Left ventricle myocardium inferior (tissue), 1 donor: Measurements from ENCODE around the gene TWIST1. TPM values are rescaled to one million over a fixed set of nuclear protein-coding genes. Genes with fewer than 3 reads are reported as not detected.

ENCODE experiments used
- DNase-seq: peaks from one replicate; pipeline ENCODE4 v3.0.0-alpha.2; 2020
- H3K27ac ChIP-seq: fragments of 200-600 bp; replicated peaks from 2 replicates; pipeline ENCODE4 v1.8.0; 2021
- H3K27me3 ChIP-seq: fragments of 200-600 bp; 2 replicates; pipeline ENCODE4 v1.8.0; 2021; ENCODE audit warnings: low read depth
- H3K36me3 ChIP-seq: fragments of 200-600 bp; 2 replicates; pipeline ENCODE4 v1.8.0; 2021
- H3K4me1 ChIP-seq: fragments of 200-600 bp; 2 replicates; pipeline ENCODE4 v1.8.0; 2021
- H3K4me3 ChIP-seq: fragments of 200-600 bp; 2 replicates; pipeline ENCODE4 v1.8.0; 2021; ENCODE audit warnings: mild to moderate bottlenecking, moderate library complexity
- H3K9me3 ChIP-seq: fragments of 200-600 bp; replicated peaks from 2 replicates; pipeline ENCODE4 v1.8.0; 2021
- intact Hi-C: fragments of 100-400 bp; cut with micrococcal nuclease; formaldehyde crosslinking; loops from one replicate; pipeline ENCODE4 v1.11.0; 2022
- total RNA-seq: library from RNA; stranded (reverse); fragmentation: NEBNext Ultra II Directional; extraction: Animal tissue kit (Norgen Biotek cat#: 25700); gene quantifications from one replicate; pipeline ENCODE4 v1.2.1, GENCODE V29; 2021
- TF ChIP-seq, protein P1 (sequence below): fragments of 200-600 bp; IDR thresholded peaks from 2 replicates; pipeline ENCODE4 v1.8.0; 2021; ENCODE audit warnings: antibody characterized with exemption, mild to moderate bottlenecking, borderline replicate concordance
- donor health status: DM: no; HTN: yes; CAD: no; lungs with severe emphysema.

The TWIST1 gene
- total RNA-seq, 1 donor from 2014 or later = 1.3 TPM

GRCh38 chr7:19090526-19090925, 26.9 kb downstream of the TWIST1 start:
- no peaks in the 10 kb centered on the region for H3K36me3 ChIP-seq
- H3K4me3 ChIP-seq = no peak overlapping the region
- DNase-seq = no peak
- no peaks in the 10 kb centered on the region for H3K4me1 ChIP-seq
- H3K9me3 ChIP-seq = peaks cover 13% of the 10 kb centered on the region
- no peak overlapping the region for H3K27ac ChIP-seq
- intact Hi-C loops = no loop called here
- TF ChIP-seq, protein P1, sequence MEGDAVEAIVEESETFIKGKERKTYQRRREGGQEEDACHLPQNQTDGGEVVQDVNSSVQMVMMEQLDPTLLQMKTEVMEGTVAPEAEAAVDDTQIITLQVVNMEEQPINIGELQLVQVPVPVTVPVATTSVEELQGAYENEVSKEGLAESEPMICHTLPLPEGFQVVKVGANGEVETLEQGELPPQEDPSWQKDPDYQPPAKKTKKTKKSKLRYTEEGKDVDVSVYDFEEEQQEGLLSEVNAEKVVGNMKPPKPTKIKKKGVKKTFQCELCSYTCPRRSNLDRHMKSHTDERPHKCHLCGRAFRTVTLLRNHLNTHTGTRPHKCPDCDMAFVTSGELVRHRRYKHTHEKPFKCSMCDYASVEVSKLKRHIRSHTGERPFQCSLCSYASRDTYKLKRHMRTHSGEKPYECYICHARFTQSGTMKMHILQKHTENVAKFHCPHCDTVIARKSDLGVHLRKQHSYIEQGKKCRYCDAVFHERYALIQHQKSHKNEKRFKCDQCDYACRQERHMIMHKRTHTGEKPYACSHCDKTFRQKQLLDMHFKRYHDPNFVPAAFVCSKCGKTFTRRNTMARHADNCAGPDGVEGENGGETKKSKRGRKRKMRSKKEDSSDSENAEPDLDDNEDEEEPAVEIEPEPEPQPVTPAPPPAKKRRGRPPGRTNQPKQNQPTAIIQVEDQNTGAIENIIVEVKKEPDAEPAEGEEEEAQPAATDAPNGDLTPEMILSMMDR = no peak
- H3K27me3 ChIP-seq = peaks cover 4% of the 10 kb centered on the region

DNA sequence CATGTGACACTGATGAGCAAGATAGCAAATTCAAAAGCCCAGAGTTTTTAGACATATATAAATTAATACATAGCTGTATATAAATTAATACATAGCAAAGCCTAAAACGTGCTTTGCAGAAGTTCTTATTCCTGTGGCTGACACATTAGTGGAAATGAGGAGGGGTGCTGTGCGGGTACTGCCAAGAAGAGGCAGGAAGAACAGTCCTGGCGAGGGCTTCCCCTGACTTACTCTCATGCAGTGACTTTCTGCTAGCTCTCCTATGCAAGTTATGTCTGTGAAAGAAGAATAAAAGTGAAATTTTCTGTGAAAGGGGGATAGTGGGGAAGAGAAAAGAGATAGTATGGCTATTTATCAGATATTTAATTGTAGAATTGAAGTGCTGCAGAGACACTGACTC, 27.6 kb downstream of the TWIST1 start:
- TF ChIP-seq, protein P1 = no peak
- H3K36me3 ChIP-seq = no peaks in the 10 kb centered on the region
- H3K9me3 ChIP-seq = peaks cover 13% of the 10 kb centered on the region
- intact Hi-C loops = no loop called here
- no peak overlapping the region for H3K27ac ChIP-seq
- H3K4me3 ChIP-seq = no peak overlapping the region
- DNase-seq = no peak
- no peaks in the 10 kb centered on the region for H3K4me1 ChIP-seq
- H3K27me3 ChIP-seq = peaks cover 4% of the 10 kb centered on the region

GRCh38 chr7:19089378-19089777, 28.1 kb downstream of the TWIST1 start:
- intact Hi-C loops = no loop called here
- Histone ChIP-seq H3K9me3 (peaks cover 13% of the 10 kb centered on the region), H3K27me3 (peaks cover 4% of the 10 kb centered on the region), H3K27ac (no peak overlapping the region), H3K4me1 (no peaks in the 10 kb centered on the region), H3K36me3 (no peaks in the 10 kb centered on the region), H3K4me3 (no peak overlapping the region)
- TF ChIP-seq, protein P1 = no peak
- no peak for DNase-seq

GRCh38 chr7:19080093-19080492, 37.3 kb downstream of the TWIST1 start:
- intact Hi-C loops = no loop called here
- no peaks in the 10 kb centered on the region for H3K27me3 ChIP-seq
- H3K4me3 ChIP-seq = no peak overlapping the region
- no peak for DNase-seq
- H3K9me3 ChIP-seq = peaks cover 11% of the 10 kb centered on the region
- no peaks in the 10 kb centered on the region for H3K4me1 ChIP-seq
- no peaks in the 10 kb centered on the region for H3K36me3 ChIP-seq
- TF ChIP-seq, protein P1 = no peak
- H3K27ac ChIP-seq = no peak overlapping the region

GRCh38 chr7:19079066-19079465, 38.4 kb downstream of the TWIST1 start:
- TF ChIP-seq, protein P1 = no peak
- H3K4me3 ChIP-seq = no peak overlapping the region
- no peak overlapping the region for H3K27ac ChIP-seq
- no peak for DNase-seq
- no peaks in the 10 kb centered on the region for H3K36me3 ChIP-seq
- intact Hi-C loops = no loop called here
- H3K27me3 ChIP-seq = no peaks in the 10 kb centered on the region
- H3K4me1 ChIP-seq = no peaks in the 10 kb centered on the region
- H3K9me3 ChIP-seq = peaks cover 19% of the 10 kb centered on the region

DNA sequence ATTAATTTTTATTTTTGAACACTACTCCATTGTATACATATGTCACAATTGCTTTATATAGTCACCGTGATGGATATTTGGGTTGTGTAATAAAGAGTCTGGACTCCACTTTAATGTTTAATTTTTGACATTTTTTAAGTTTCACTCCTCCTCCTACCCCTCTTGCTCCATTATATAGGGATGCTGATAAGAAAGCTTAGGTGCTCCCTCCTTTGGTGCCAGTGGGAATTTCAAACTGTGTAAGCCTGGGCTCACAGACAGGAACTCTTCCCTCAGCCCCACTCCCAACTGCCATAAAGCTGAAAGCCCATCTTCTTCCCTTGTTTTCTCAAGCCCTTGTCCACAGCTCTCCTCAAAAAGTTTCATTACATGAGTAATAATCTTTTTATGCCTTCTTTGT, 47.6 kb downstream of the TWIST1 start:
- intact Hi-C loops = no loop called here
- Histone ChIP-seq H3K27me3 (peaks cover 7% of the 10 kb centered on the region), H3K27ac (no peak overlapping the region), H3K4me3 (no peak overlapping the region), H3K9me3 (peaks cover 9% of the 10 kb centered on the region), H3K36me3 (no peaks in the 10 kb centered on the region), H3K4me1 (no peaks in the 10 kb centered on the region)
- DNase-seq = no peak
- TF ChIP-seq, protein P1 = no peak
